HEK293T (cell line): ENCODE data around the gene SPNS2.

Experiments
- CTCF ChIA-PET: fragments of 350-600 bp; formaldehyde crosslinking; extraction: SDS; loops from one replicate; lab custom pipeline; 2021; ENCODE audit warnings: antibody characterized with exemption, inconsistent platforms; lab: Yijun Ruan, JAX
- POLR2A ChIA-PET: fragments of 350-600 bp; formaldehyde crosslinking; extraction: SDS; loops from one replicate; lab custom pipeline; 2020; ENCODE audit warnings: antibody characterized with exemption, inconsistent platforms; lab: Yijun Ruan, JAX
- DNase-seq: peaks from one replicate; pipeline ENCODE4 v3.0.0; 2012; ENCODE audit warnings: mixed read lengths; ENCODE audit errors: extremely low spot score
- ARNT ChIP-seq: fragments of 450-650 bp; IDR thresholded peaks from 2 replicates; pipeline ENCODE4 v1.6.1; 2017; ENCODE audit warnings: mild to moderate bottlenecking
- BHLHE40 ChIP-seq: fragments of 450-650 bp; IDR thresholded peaks from 2 replicates; pipeline ENCODE4 v1.6.1; 2016; ENCODE audit warnings: mild to moderate bottlenecking, moderate library complexity, borderline replicate concordance
- CTBP1 ChIP-seq: fragments of 450-650 bp; IDR thresholded peaks from 2 replicates; pipeline ENCODE4 v1.6.1; 2016; ENCODE audit warnings: borderline replicate concordance
- ELF4 ChIP-seq: fragments of 450-650 bp; IDR thresholded peaks from 2 replicates; pipeline ENCODE4 v1.6.1; 2017; ENCODE audit warnings: antibody characterized with exemption
- FOXA1 ChIP-seq: fragments of 450-650 bp; IDR thresholded peaks from 2 replicates; pipeline ENCODE4 v1.6.1; 2016; ENCODE audit warnings: mild to moderate bottlenecking
- FOXK2 ChIP-seq: fragments of 450-650 bp; IDR thresholded peaks from 2 replicates; pipeline ENCODE4 v1.6.1; 2016; ENCODE audit warnings: mild to moderate bottlenecking
- FOXM1 ChIP-seq: fragments of 450-650 bp; IDR thresholded peaks from 2 replicates; pipeline ENCODE4 v1.6.1; 2017; ENCODE audit warnings: mild to moderate bottlenecking, borderline replicate concordance
- HDGF ChIP-seq: fragments of 450-650 bp; IDR thresholded peaks from 2 replicates; pipeline ENCODE4 v1.6.1; 2017; ENCODE audit warnings: antibody characterized with exemption, borderline replicate concordance
- L3MBTL2 ChIP-seq: fragments of 450-650 bp; conservative IDR thresholded peaks from 2 replicates; pipeline ENCODE4 v1.6.1; 2016; ENCODE audit warnings: mild to moderate bottlenecking
- LEF1 ChIP-seq: fragments of 450-650 bp; IDR thresholded peaks from 2 replicates; pipeline ENCODE4 v1.6.1; 2017; ENCODE audit warnings: mild to moderate bottlenecking, borderline replicate concordance
- NFRKB ChIP-seq: fragments of 450-650 bp; IDR thresholded peaks from 2 replicates; pipeline ENCODE4 v1.6.1; 2016; ENCODE audit warnings: mild to moderate bottlenecking, moderate library complexity
- SP1 ChIP-seq: fragments of 450-650 bp; IDR thresholded peaks from 2 replicates; pipeline ENCODE4 v1.6.1; 2017
- SUZ12 ChIP-seq: fragments of 450-650 bp; IDR thresholded peaks from 2 replicates; pipeline ENCODE4 v1.6.1; 2016; ENCODE audit warnings: mild to moderate bottlenecking
- TARDBP ChIP-seq: fragments of 450-650 bp; IDR thresholded peaks from 2 replicates; pipeline ENCODE4 v1.6.1; 2016
- ZNF384 ChIP-seq: fragments of 450-650 bp; IDR thresholded peaks from 2 replicates; pipeline ENCODE4 v1.6.1; 2016
- TF ChIP-seq, protein P1 (sequence below): fragments of 450-650 bp; IDR thresholded peaks from 2 replicates; pipeline ENCODE4 v1.6.1; 2016

SPNS2 gene

DNA sequence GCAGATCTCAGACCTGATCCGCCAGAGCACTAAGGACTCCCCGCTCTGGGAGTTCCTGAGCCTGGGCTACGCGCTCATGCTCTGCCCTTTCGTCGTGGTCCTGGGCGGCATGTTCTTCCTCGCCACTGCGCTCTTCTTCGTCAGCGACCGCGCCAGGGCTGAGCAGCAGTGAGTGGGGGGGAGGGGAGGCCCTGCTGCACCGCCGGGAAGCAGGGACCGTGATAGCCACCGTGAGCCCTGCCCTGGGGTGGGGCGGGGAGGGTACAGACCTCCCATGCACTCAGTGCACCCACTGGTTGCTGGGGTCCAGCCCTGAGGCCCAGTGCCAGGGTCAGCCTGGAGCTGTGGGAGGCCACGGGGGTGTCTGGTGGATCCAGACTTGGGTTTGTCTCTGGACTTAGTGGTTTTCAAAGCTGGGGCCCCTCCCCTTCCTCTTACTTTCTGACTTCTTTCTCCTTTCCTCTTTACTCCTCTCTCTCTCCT lies 37.6 kb downstream of the SPNS2 start:
- DNase-seq, result no peak
- TF ChIP-seq ARNT (no peak), BHLHE40 (no peak), TARDBP (no peak), SP1 (no peak), CTBP1 (no peak), ELF4 (no peak), LEF1 (no peak), SUZ12 (no peak), NFRKB (no peak), FOXA1 (no peak), HDGF (no peak), L3MBTL2 (no peak), FOXK2 (no peak), FOXM1 (no peak)
- TF ChIP-seq, protein P1, sequence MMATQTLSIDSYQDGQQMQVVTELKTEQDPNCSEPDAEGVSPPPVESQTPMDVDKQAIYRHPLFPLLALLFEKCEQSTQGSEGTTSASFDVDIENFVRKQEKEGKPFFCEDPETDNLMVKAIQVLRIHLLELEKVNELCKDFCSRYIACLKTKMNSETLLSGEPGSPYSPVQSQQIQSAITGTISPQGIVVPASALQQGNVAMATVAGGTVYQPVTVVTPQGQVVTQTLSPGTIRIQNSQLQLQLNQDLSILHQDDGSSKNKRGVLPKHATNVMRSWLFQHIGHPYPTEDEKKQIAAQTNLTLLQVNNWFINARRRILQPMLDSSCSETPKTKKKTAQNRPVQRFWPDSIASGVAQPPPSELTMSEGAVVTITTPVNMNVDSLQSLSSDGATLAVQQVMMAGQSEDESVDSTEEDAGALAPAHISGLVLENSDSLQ, result no peak
- ChIA-PET POLR2A (interaction anchor here (1.0 to 3.7 kb wide), 2 partner anchors 14 to 18 kb away, joined by 4 to 22 read pairs; partner anchors contain the start of gene MYBBP1A), CTCF (interaction anchor here (0.6 kb wide), 1 partner anchor 243 kb away, joined by 3 read pairs; no protein-coding TSS in a partner anchor)

DNA sequence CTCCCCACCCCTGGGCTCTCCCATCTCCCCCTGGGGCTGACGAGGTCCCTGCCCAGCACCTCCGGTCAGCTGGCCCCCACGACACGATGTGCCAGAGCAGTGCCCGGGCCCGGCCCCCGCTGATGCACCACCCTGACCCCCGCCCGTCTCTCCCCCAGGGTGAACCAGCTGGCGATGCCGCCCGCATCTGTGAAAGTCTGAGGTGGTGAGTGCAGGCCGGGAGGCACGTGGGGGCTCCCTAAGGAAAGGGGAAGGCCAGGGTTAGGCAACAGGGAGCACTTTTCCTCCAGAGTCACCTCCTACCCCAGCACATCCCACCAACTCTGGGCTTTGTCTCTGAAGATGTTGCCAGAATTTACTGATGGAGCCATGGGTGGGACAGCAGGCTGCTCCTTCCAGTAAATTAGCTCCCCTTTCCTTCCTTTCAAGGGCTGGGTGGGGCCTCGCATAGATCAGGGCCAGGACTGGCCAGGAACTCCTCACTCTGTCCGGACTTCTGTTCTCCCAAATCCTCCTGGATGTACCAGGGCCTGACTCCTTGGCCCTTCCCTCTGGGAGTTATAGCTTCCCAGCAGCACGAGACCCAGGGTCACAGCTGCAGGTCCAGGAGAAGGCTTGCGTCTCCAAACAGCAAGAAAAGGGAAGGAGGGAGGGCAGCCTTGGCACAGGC lies 38.2 kb downstream of the SPNS2 start:
- no peak for TF ChIP-seq FOXK2
- no peak for TF ChIP-seq LEF1
- no peak for TF ChIP-seq FOXM1
- no peak for TF ChIP-seq ARNT
- no peak for TF ChIP-seq ELF4
- no peak for TF ChIP-seq FOXA1
- TF ChIP-seq, protein P1, result no peak
- no peak for TF ChIP-seq HDGF
- TF ChIP-seq SP1, result no peak
- TF ChIP-seq BHLHE40, result no peak
- TF ChIP-seq TARDBP, result no peak
- no peak for TF ChIP-seq ZNF384
- TF ChIP-seq NFRKB, result no peak
- ChIA-PET CTCF (interaction anchor here (0.5 to 0.6 kb wide), 2 partner anchors 93 to 243 kb away, joined by 3 read pairs; no protein-coding TSS in a partner anchor), POLR2A (interaction anchor here (1.0 to 3.7 kb wide), 3 partner anchors 13 to 38 kb away, joined by 3 to 22 read pairs (median 4); partner anchors contain the start of genes MYBBP1A and SPNS2)
- DNase-seq, result no peak

DNA sequence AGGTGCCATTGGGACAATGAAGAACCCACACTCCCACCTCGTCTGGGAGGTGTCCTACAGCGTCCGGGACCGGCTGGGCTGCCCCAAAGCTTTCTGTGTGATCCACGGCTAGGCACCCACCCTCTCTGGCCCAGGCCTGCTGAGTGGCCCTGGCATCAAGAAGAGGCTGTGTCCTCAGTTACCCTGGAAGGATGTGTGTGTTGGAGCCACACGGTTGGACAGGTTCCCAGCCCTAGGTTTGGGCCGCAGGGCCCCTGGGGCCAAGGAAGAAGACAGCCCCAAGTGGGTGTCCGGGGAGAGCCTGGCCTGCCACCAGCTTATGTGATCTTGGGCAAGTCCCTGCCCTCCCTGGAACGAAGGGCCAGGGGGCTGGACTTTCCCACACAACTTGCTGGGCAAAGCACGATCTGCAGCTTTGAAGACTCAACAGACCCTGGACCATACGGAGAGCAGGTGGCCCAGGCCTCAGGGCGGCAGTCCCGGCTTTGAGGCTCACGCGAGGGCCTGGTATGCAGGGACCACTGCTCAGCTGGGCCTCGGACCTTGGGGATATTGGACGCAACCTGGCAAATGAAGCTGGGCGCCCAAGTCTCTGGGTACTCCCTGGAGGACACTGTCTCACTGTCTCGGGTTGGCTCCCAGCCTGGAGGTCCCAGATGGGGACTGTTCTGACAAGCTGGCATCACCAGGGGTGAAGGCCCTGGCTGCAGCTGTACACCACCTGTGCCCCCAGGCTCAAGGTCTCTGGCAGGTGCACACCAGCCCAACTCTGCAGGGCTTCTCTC lies 39.0 kb downstream of the SPNS2 start:
- CTCF ChIA-PET, result no interaction called here
- TF ChIP-seq FOXM1 (no peak), NFRKB (no peak), CTBP1 (no peak), ARNT (no peak), L3MBTL2 (no peak), ELF4 (no peak), SP1 (no peak), FOXK2 (no peak), HDGF (no peak), BHLHE40 (no peak), ZNF384 (no peak), TARDBP (no peak), SUZ12 (no peak)
- TF ChIP-seq, protein P1, result no peak
- DNase-seq, result no peak
- POLR2A ChIA-PET, result interaction anchor here (1.0 to 3.7 kb wide), 3 partner anchors 12 to 39 kb away, joined by 3 to 22 read pairs (median 4); partner anchors contain the start of genes MYBBP1A and SPNS2

DNA sequence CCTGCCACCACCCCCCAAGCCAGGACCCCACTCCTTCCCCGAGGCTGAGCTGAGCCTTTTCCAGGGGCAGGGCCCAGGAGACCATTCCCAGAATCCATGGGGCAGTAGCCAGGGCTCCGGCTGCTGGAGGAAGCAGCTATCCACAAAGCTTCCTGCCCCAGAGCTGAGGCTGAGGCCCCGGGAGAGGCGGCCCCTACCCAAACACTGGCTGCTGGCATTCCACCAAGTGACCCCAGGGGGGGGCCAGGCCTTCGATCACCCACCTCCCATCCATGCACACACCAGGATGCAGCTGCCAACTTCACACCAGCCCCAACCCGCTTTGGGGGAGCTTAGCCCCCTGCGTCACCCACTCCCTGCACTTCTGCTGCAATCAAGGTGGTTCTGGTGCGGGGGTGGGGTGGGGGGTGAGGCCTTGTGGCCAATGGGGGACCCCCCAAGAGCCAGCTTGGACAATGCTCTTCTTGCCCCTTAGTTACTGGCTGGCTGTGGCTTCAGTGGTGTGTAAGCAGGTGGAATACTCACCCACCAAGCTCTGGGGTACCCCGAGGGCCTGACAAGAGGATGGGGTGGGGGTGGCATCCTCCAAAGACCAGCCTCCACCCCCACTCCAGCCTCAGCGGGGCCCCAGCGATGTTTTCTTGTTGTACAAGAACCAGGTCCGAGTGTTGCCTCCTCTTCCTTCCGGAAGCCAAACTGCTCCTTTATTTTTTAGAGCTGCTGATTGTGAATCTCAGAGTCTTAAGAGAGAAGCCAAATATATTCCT lies 39.7 kb downstream of the SPNS2 start:
- ChIA-PET CTCF (no interaction called here), POLR2A (interaction anchor here (1.6 to 3.7 kb wide), 2 partner anchors 16 to 39 kb away, joined by 3 to 22 read pairs; partner anchors contain the start of genes MYBBP1A and SPNS2)
- TF ChIP-seq ELF4 (no peak), SUZ12 (no peak), NFRKB (no peak), LEF1 (no peak)
- DNase-seq, result no peak

DNA sequence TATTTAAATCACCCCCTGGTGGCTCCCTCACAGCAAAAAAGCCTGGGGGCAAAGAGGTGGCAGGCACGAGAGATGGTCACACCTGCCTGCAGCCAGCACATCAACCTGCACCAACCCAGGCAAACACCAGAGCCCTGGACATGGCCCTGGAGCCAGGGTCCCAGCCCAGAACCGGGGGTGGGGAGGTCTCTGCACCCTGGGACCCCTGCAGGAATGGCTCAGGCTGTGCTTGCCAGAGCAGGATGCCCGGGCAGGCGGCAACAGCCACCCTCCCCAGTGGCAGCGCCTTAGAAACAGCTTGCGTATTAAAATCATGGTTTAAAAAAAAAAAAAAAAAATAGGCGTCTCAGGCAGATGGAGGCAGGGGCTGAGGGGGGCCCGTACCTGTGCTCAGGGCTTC lies 40.3 kb downstream of the SPNS2 start:
- ChIA-PET CTCF (no interaction called here), POLR2A (interaction anchor here (1.0 to 3.7 kb wide), 2 partner anchors 12 to 16 kb away, joined by 4 to 22 read pairs; partner anchors contain the start of gene MYBBP1A)
- TF ChIP-seq FOXK2, result no peak
- no peak for TF ChIP-seq FOXA1
- TF ChIP-seq SP1, result no peak
- no peak for TF ChIP-seq SUZ12
- TF ChIP-seq HDGF, result no peak
- TF ChIP-seq TARDBP, result no peak
- no peak for TF ChIP-seq LEF1
- TF ChIP-seq L3MBTL2, result no peak
- TF ChIP-seq ZNF384, result no peak
- no peak for TF ChIP-seq ARNT
- TF ChIP-seq ELF4, result no peak
- TF ChIP-seq BHLHE40, result no peak
- no peak for TF ChIP-seq CTBP1
- no peak for TF ChIP-seq FOXM1
- TF ChIP-seq NFRKB, result no peak
- TF ChIP-seq, protein P1, result no peak
- DNase-seq, result no peak
